CD14-positive monocyte (primary cell): Measurements from ENCODE around the gene PPP3CA. TPM values are rescaled to one million over a fixed set of nuclear protein-coding genes. Genes with fewer than 3 reads are reported as not detected.
A peak's percentile ranks its signal among the peaks of the same experiment; 100 is the strongest.

Experiments used
- DNase-seq, 3 donors: peaks; one replicate each; pipeline ENCODE4 v3.0.0-alpha.2; 2011 to 2022
- H2AFZ ChIP-seq: 2 replicates; pipeline ENCODE4 v1.6.0; 2012; ENCODE audit warnings: mild to moderate bottlenecking, low read depth, low read length, inconsistent platforms; ENCODE audit not compliant: insufficient read depth, poor library complexity, severe bottlenecking
- H3K27ac ChIP-seq, 2 donors: 1 replicate in 1 of 2; 2 replicates in 1 of 2; pipeline ENCODE4 v1.5.1; 2012 to 2013; ENCODE audit warnings: low read length in 2 of 2, control low read depth in 1 of 2, inconsistent platforms in 1 of 2, low read depth in 1 of 2, mild to moderate bottlenecking in 1 of 2
- H3K27me3 ChIP-seq, 2 donors: one replicate each; pipeline versions ENCODE4 v1.6.0 to v1.6.1; 2011 to 2013; ENCODE audit warnings: low read length in 2 of 2; ENCODE audit not compliant: control insufficient read depth in 2 of 2, insufficient read depth in 2 of 2
- H3K36me3 ChIP-seq, 2 donors: replicated peaks in 1 of 2; 1 replicate in 1 of 2; 2 replicates in 1 of 2; pipeline versions ENCODE4 v1.5.1 to v1.6.1; 2012 to 2013; ENCODE audit warnings: low read length in 2 of 2, control low read depth in 1 of 2, inconsistent platforms in 1 of 2, mild to moderate bottlenecking in 1 of 2; ENCODE audit not compliant: insufficient read depth in 2 of 2, control insufficient read depth in 1 of 2
- H3K4me1 ChIP-seq, 2 donors: 1 replicate in 1 of 2; 2 replicates in 1 of 2; pipeline versions ENCODE4 v1.5.1 to v1.6.1; 2012 to 2013; ENCODE audit warnings: low read length in 2 of 2, control low read depth in 1 of 2, inconsistent platforms in 1 of 2, mild to moderate bottlenecking in 1 of 2, moderate library complexity in 1 of 2; ENCODE audit not compliant: insufficient read depth in 2 of 2, control insufficient read depth in 1 of 2
- H3K4me2 ChIP-seq: replicated peaks from 2 replicates; pipeline ENCODE3; 2012; ENCODE audit warnings: low read length, moderate library complexity, mild to moderate bottlenecking; ENCODE audit not compliant: poor library complexity, severe bottlenecking; ENCODE audit errors: extremely low read depth
- H3K4me3 ChIP-seq, 3 experiments: fragments of 200-600 bp in 1 of 3; sonication (generic) in 1 of 3; replicated peaks in 1 of 3; 1 replicate in 2 of 3; 2 replicates in 1 of 3; pipeline ENCODE4 v1.5.1; 2011 to 2013; ENCODE audit warnings: low read length in 3 of 3, mild to moderate bottlenecking in 3 of 3, control low read depth in 2 of 3, low read depth in 2 of 3, inconsistent platforms in 1 of 3, moderate library complexity in 1 of 3
- H3K79me2 ChIP-seq: 2 replicates; pipeline ENCODE4 v1.6.0; 2012; ENCODE audit warnings: mild to moderate bottlenecking, control low read depth, inconsistent platforms, low read length, moderate library complexity; ENCODE audit not compliant: insufficient read depth
- H3K9ac ChIP-seq: 2 replicates; pipeline ENCODE4 v1.6.0; 2017; ENCODE audit warnings: low read length, mild to moderate bottlenecking; ENCODE audit not compliant: insufficient read depth, poor library complexity, severe bottlenecking
- H3K9me3 ChIP-seq, 2 donors: replicated peaks in 1 of 2; 1 replicate in 1 of 2; 2 replicates in 1 of 2; pipeline versions ENCODE4 v1.5.1 to v1.6.1; 2012 to 2013; ENCODE audit warnings: low read length in 2 of 2, control low read depth in 1 of 2; ENCODE audit not compliant: control insufficient read depth in 1 of 2, insufficient read depth in 1 of 2
- H4K20me1 ChIP-seq: 2 replicates; pipeline ENCODE4 v1.6.0; 2012; ENCODE audit warnings: mild to moderate bottlenecking, low read length, control low read depth, moderate library complexity; ENCODE audit not compliant: insufficient read depth
- H3K27ac Mint-ChIP-seq, 7 donors: one replicate each; pipeline ENCODE4 v1.8.0; 2020; ENCODE audit warnings: mild to moderate bottlenecking in 7 of 7, mixed read lengths in 7 of 7, moderate library complexity in 6 of 7, inconsistent platforms in 2 of 7
- H3K27me3 Mint-ChIP-seq, 3 donors: one replicate each; pipeline ENCODE4 v1.8.0; 2021 to 2022; ENCODE audit warnings: low read depth in 3 of 3, mild to moderate bottlenecking in 3 of 3, mixed read lengths in 3 of 3, moderate library complexity in 3 of 3, inconsistent platforms in 1 of 3
- H3K36me3 Mint-ChIP-seq, 2 donors: one replicate each; pipeline ENCODE4 v1.8.0; 2020; ENCODE audit warnings: mixed read lengths in 2 of 2, inconsistent platforms in 1 of 2, mild to moderate bottlenecking in 1 of 2
- H3K4me1 Mint-ChIP-seq: one replicate; pipeline ENCODE4 v1.8.0; 2020; ENCODE audit warnings: mild to moderate bottlenecking, mixed read lengths
- H3K4me3 Mint-ChIP-seq, 2 donors: one replicate each; pipeline ENCODE4 v1.8.0; 2020; ENCODE audit warnings: mild to moderate bottlenecking in 2 of 2, mixed read lengths in 2 of 2, moderate library complexity in 1 of 2
- H3K9me3 Mint-ChIP-seq, 7 donors: one replicate each; pipeline ENCODE4 v1.8.0; 2020 to 2022; ENCODE audit warnings: mixed read lengths in 7 of 7, mild to moderate bottlenecking in 6 of 7, moderate library complexity in 6 of 7, inconsistent platforms in 2 of 7
- WGBS: methylation state at CpG from one replicate; pipeline ENCODE4 v1.1.5; 2013; ENCODE audit warnings: missing lambda C conversion rate; ENCODE audit not compliant: insufficient coverage; 5-methylcytosine and 5-hydroxymethylcytosine counted together
- intact Hi-C, 2 donors: fragments of 100-400 bp; cut with micrococcal nuclease; formaldehyde crosslinking; loops; one replicate each; pipeline versions ENCODE4 v1.15.0 to v1.15.1; 2023
- polyA plus RNA-seq, 3 donors: library from polyadenylated mRNA; depleted of rRNA in 1 of 3; unstranded in 2 of 3; stranded (reverse) in 1 of 3; fragments of 300-500 nt in 2 of 3; fragments of >200 nt in 1 of 3; fragmentation: Illumina TruSeq in 2 of 3; gene quantifications; 1 replicate in 2 of 3; 2 replicates in 1 of 3; pipeline ENCODE4 v1.2.3, GENCODE V29; 2012 to 2021
- TF ChIP-seq, protein P1 (sequence below): fragments of 200-600 bp; IDR thresholded peaks from one replicate; pipeline ENCODE4 v1.8.0; 2022; ENCODE audit warnings: antibody characterized with exemption, mild to moderate bottlenecking

PPP3CA gene
- polyA plus RNA-seq, 3 donors: 5.1 to 9.7 (median 8.9) TPM

DNA sequence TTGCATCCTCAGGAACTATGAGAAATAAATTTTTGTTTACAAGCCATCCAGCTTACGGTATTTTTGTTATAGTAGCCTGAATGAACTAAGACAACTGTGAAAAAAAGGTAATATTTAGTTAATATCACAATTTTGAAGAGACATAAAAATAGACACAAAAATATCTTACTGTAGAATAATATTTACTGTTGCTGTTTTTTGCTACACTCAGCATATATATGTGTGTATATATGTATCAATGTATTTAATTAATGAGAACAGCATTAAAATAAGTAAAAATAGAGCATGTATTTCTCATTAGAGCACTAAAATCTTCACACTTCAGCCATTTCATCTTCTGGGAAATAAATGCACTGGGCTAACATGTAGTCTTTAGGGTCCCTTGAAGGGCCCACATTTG, 24.6 kb downstream of the PPP3CA start:
- intact Hi-C loops: no loop called here

DNA sequence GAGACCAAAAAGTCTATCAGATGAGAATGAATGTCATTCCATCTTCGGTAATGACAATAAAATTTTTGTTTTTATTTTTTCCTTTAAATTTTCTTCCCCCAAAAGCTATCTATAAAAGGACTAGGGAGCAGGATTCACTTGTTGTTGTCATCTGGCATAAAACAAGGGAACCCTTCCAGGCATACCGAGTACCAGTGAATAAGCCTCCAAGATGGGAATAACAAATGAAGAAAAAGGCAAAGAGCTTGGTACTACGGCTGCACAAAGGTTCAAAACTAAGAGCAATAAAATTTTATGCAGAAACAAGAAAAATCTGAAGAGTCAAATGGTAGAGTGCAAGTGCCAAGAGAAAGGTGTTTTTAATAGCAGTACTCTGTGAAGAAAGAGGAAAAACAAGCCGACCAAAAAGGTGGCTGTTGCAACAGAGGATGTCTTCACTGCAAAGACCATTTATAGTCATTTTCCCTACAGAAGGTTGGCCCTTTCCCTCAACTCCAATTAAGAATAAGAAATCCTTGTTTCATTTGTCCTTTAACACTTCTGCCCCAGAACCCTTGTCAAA, 25.8 kb downstream of the PPP3CA start:
- Mint-ChIP-seq H3K36me3 (peaks cover 1 to 2% of the 10 kb centered on the region in 2 donors), H3K27ac (peak overlapping the region in 2 of 7 donors; percentile 3 to 46), H3K9me3 (peaks cover 0 to 3% (median 0%) of the 10 kb centered on the region in 7 donors), H3K27me3 (no peaks in the 10 kb centered on the region), H3K4me1 (peaks cover 26% of the 10 kb centered on the region), H3K4me3 (no peak overlapping the region)
- H3K79me2 ChIP-seq: peaks cover 99% of the 10 kb centered on the region
- no peaks in the 10 kb centered on the region for H3K9me3 ChIP-seq
- TF ChIP-seq, protein P1, sequence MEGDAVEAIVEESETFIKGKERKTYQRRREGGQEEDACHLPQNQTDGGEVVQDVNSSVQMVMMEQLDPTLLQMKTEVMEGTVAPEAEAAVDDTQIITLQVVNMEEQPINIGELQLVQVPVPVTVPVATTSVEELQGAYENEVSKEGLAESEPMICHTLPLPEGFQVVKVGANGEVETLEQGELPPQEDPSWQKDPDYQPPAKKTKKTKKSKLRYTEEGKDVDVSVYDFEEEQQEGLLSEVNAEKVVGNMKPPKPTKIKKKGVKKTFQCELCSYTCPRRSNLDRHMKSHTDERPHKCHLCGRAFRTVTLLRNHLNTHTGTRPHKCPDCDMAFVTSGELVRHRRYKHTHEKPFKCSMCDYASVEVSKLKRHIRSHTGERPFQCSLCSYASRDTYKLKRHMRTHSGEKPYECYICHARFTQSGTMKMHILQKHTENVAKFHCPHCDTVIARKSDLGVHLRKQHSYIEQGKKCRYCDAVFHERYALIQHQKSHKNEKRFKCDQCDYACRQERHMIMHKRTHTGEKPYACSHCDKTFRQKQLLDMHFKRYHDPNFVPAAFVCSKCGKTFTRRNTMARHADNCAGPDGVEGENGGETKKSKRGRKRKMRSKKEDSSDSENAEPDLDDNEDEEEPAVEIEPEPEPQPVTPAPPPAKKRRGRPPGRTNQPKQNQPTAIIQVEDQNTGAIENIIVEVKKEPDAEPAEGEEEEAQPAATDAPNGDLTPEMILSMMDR: no peak
- no peaks in the 10 kb centered on the region for H3K36me3 ChIP-seq
- peak in 1 of 3 donors; percentile 11 for DNase-seq
- intact Hi-C loops: no loop called here
- no peak overlapping the region for H3K9ac ChIP-seq
- H2AFZ ChIP-seq: no peak overlapping the region
- H3K27ac ChIP-seq: peak overlapping the region in 1 of 2 donors; percentile 2
- H3K4me2 ChIP-seq: no peak overlapping the region
- H4K20me1 ChIP-seq: peaks cover 100% of the 10 kb centered on the region
- no peak overlapping the region for H3K4me3 ChIP-seq
- no peaks in the 10 kb centered on the region for H3K27me3 ChIP-seq
- 100% methylated on average over 1 of the region's 4 CpGs for WGBS
- peaks cover 6 to 15% of the 10 kb centered on the region in 2 donors for H3K4me1 ChIP-seq

More for the DNA sequence above, 24.6 kb downstream of the PPP3CA start:
- Histone ChIP-seq H3K9ac (no peak overlapping the region), H3K4me2 (no peak overlapping the region), H2AFZ (no peak overlapping the region), H3K4me3 (no peak overlapping the region), H3K79me2 (peaks cover 99% of the 10 kb centered on the region), H3K27ac (no peak overlapping the region), H4K20me1 (peaks cover 100% of the 10 kb centered on the region), H3K27me3 (no peaks in the 10 kb centered on the region), H3K4me1 (peaks cover 6 to 15% of the 10 kb centered on the region in 2 donors), H3K36me3 (no peaks in the 10 kb centered on the region), H3K9me3 (no peaks in the 10 kb centered on the region)
- Mint-ChIP-seq H3K9me3 (peaks cover 0 to 3% (median 0%) of the 10 kb centered on the region in 7 donors), H3K4me1 (peaks cover 22% of the 10 kb centered on the region), H3K27ac (peak overlapping the region in 1 of 7 donors; percentile 20), H3K27me3 (no peaks in the 10 kb centered on the region), H3K36me3 (peaks cover 1 to 2% of the 10 kb centered on the region in 2 donors), H3K4me3 (no peak overlapping the region)
- TF ChIP-seq, protein P1: no peak
- no peak for DNase-seq
- WGBS: no CpG with 5 or more reads among the region's 1 CpG
